PC-9 (cell line): ENCODE data around the gene BRI3. TPM values are rescaled to one million over a fixed set of nuclear protein-coding genes. Genes with fewer than 3 reads are reported as not detected.

ENCODE experiments used
- BruUV-seq: library from RNA; stranded (reverse); fragments of 400-500 nt; replicated peaks from 2 replicates; lab custom pipeline; 2021; lab: Mats Ljungman, UMichigan
- CTCF ChIA-PET: fragments of 300-600 bp; sonication (Branson Sonifier 250); formaldehyde crosslinking; loops from one replicate; lab custom pipeline; 2022; ENCODE audit warnings: antibody characterized with exemption; lab: Charles Lee
- POLR2A ChIA-PET: fragments of 300-600 bp; sonication (Branson Sonifier 250); formaldehyde crosslinking; loops from one replicate; lab custom pipeline; 2022; ENCODE audit warnings: antibody characterized with exemption; ENCODE audit not compliant: unreplicated experiment; lab: Charles Lee
- DNase-seq, 2 experiments: peaks; one replicate each; pipeline versions ENCODE4 v3.0.0 to v3.0.0-alpha.2; 2015 to 2022; ENCODE audit warnings: mixed read lengths in 1 of 2
- H2AFZ ChIP-seq: fragments of 200-600 bp; sonication (generic); 2 replicates; pipeline ENCODE4 v1.8.1; 2017; ENCODE audit warnings: antibody characterized with exemption
- H3F3A ChIP-seq: fragments of 200-600 bp; sonication (generic); 2 replicates; pipeline ENCODE4 v1.8.1; 2017; ENCODE audit warnings: antibody characterized with exemption, mild to moderate bottlenecking, low read depth; ENCODE audit not compliant: insufficient read depth
- H3K27ac ChIP-seq: fragments of 200-600 bp; sonication (generic); 2 replicates; pipeline ENCODE4 v1.6.1; 2016; ENCODE audit warnings: mixed run types
- H3K27me3 ChIP-seq: fragments of 200-600 bp; sonication (generic); 2 replicates; pipeline ENCODE4 v1.6.1; 2016; ENCODE audit warnings: low read depth, mixed run types; ENCODE audit not compliant: insufficient read depth
- H3K36me3 ChIP-seq: fragments of 200-600 bp; sonication (generic); 2 replicates; pipeline ENCODE4 v1.6.1; 2016; ENCODE audit warnings: low read depth, mixed run types
- H3K4me1 ChIP-seq: fragments of 200-600 bp; sonication (generic); replicated peaks from 2 replicates; pipeline ENCODE4 v1.6.1; 2016; ENCODE audit warnings: mixed run types; ENCODE audit not compliant: insufficient read depth
- H3K4me2 ChIP-seq: fragments of 200-600 bp; sonication (generic); 2 replicates; pipeline ENCODE4 v1.6.1; 2017; ENCODE audit warnings: mixed run types
- H3K4me3 ChIP-seq: fragments of 200-600 bp; sonication (generic); 2 replicates; pipeline ENCODE4 v1.6.1; 2016; ENCODE audit warnings: mixed run types
- H3K79me2 ChIP-seq: fragments of 200-600 bp; sonication (generic); 2 replicates; pipeline ENCODE4 v1.6.1; 2017; ENCODE audit warnings: low read depth, mixed run types
- H3K9me2 ChIP-seq: fragments of 200-600 bp; sonication (generic); 2 replicates; pipeline ENCODE4 v1.8.1; 2017; ENCODE audit warnings: mild to moderate bottlenecking; ENCODE audit not compliant: insufficient read depth
- H3K9me3 ChIP-seq: fragments of 200-600 bp; sonication (generic); 2 replicates; pipeline ENCODE4 v1.8.1; 2016; ENCODE audit warnings: low read depth; ENCODE audit not compliant: insufficient read depth
- H4K20me1 ChIP-seq: fragments of 200-600 bp; sonication (generic); 2 replicates; pipeline ENCODE4 v1.8.1; 2017; ENCODE audit not compliant: insufficient read depth
- CTCF ChIP-seq: fragments of 200-600 bp; sonication (generic); conservative IDR thresholded peaks from 2 replicates; pipeline ENCODE4 v1.6.1; 2017; ENCODE audit warnings: mixed run types, antibody characterized with exemption, mild to moderate bottlenecking, moderate library complexity
- EZH2 ChIP-seq: fragments of 200-600 bp; sonication (generic); IDR thresholded peaks from 2 replicates; pipeline ENCODE4 v1.8.0; 2017; ENCODE audit warnings: antibody characterized with exemption, low read depth
- intact Hi-C: fragments of 100-400 bp; cut with micrococcal nuclease; formaldehyde crosslinking; loops from one replicate; pipeline ENCODE4 v1.10.0; 2022; ENCODE audit not compliant: unreplicated experiment
- total RNA-seq: library from RNA; stranded (reverse); gene quantifications from 2 replicates; pipeline ENCODE4 v1.2.3, GENCODE V29; 2021

Gene BRI3
- total RNA-seq, 1 experiment from 2014 or later: 255 TPM

GRCh38 chr7:98317366-98318040 is 36.0 kb downstream of the BRI3 start:
- H4K20me1 ChIP-seq: peaks cover 13% of the 10 kb centered on the region
- peaks cover 30% of the 10 kb centered on the region for H3K79me2 ChIP-seq
- ChIA-PET POLR2A (no interaction called here), CTCF (no interaction called here)
- BruUV-seq: no TSS peak
- H3K36me3 ChIP-seq: peaks cover 18% of the 10 kb centered on the region
- TF ChIP-seq CTCF (no peak), EZH2 (no peak)
- H3K4me2 ChIP-seq: no peak overlapping the region
- no peaks in the 10 kb centered on the region for H3K4me1 ChIP-seq
- H3K9me3 ChIP-seq: no peaks in the 10 kb centered on the region
- H3K4me3 ChIP-seq: no peak overlapping the region
- H3K9me2 ChIP-seq: no peaks in the 10 kb centered on the region
- H3K27me3 ChIP-seq: no peaks in the 10 kb centered on the region
- H3F3A ChIP-seq: peaks cover 9% of the 10 kb centered on the region; the same call in 1 of the 2 replicates
- no peak for DNase-seq
- no peak overlapping the region for H2AFZ ChIP-seq
- no peak overlapping the region for H3K27ac ChIP-seq
- intact Hi-C loops: no loop called here

- H3K27ac ChIP-seq: no peak overlapping the region
- no peaks in the 10 kb centered on the region for H3K27me3 ChIP-seq
- TF ChIP-seq EZH2: no peak
- TF ChIP-seq CTCF: no peak
- H3K4me1 ChIP-seq: no peaks in the 10 kb centered on the region
- no TSS peak for BruUV-seq
- H3K9me2 ChIP-seq: no peaks in the 10 kb centered on the region
- no peak overlapping the region for H3K4me3 ChIP-seq
- peaks cover 22% of the 10 kb centered on the region for H4K20me1 ChIP-seq
- intact Hi-C loops: no loop called here
- peaks cover 46% of the 10 kb centered on the region for H3K79me2 ChIP-seq
- no peaks in the 10 kb centered on the region for H3K9me3 ChIP-seq
- DNase-seq: no peak
- peaks cover 8% of the 10 kb centered on the region; the same call in 1 of the 2 replicates for H3F3A ChIP-seq
- peaks cover 16% of the 10 kb centered on the region for H3K36me3 ChIP-seq
- no peak overlapping the region for H2AFZ ChIP-seq
- POLR2A ChIA-PET: no interaction called here
- CTCF ChIA-PET: no interaction called here
- no peak overlapping the region for H3K4me2 ChIP-seq
These were observed 37.7 kb downstream of the BRI3 start for GRCh38 chr7:98319176-98319575.

GRCh38 chr7:98321301-98321700 is 39.8 kb downstream of the BRI3 start:
- ChIA-PET POLR2A (no interaction called here), CTCF (no interaction called here)
- no peaks in the 10 kb centered on the region for H3K27me3 ChIP-seq
- BruUV-seq: no TSS peak
- intact Hi-C loops: no loop called here
- DNase-seq: no peak
- H3K36me3 ChIP-seq: peaks cover 5% of the 10 kb centered on the region; the same call in 1 of the 2 replicates
- no peaks in the 10 kb centered on the region for H3K9me2 ChIP-seq
- H3K4me2 ChIP-seq: no peak overlapping the region
- TF ChIP-seq EZH2 (no peak), CTCF (no peak)
- H3K4me1 ChIP-seq: no peaks in the 10 kb centered on the region
- H3F3A ChIP-seq: no peaks in the 10 kb centered on the region; the same call in 1 of the 2 replicates
- no peak overlapping the region for H2AFZ ChIP-seq
- no peak overlapping the region for H3K4me3 ChIP-seq
- no peaks in the 10 kb centered on the region for H3K9me3 ChIP-seq
- H3K79me2 ChIP-seq: peaks cover 66% of the 10 kb centered on the region
- H4K20me1 ChIP-seq: peaks cover 36% of the 10 kb centered on the region
- no peak overlapping the region for H3K27ac ChIP-seq
